ENCODE data around the gene TREML4.

The TREML4 gene

GRCh38 chr6:41288030-41288753 is 60.0 kb downstream of the TREML4 start:
- peak; percentile 16 for DNase-seq

Measured in activated CD4-positive, alpha-beta T cell treated with anti-CD3 and anti-CD28 coated beads, Interleukin-2, amount 50 U/mL, for 16 hours (primary cell).